H1 (cell line): ENCODE measurements around the gene SLC35B2. TPM values are rescaled to one million over a fixed set of nuclear protein-coding genes. Genes with fewer than 3 reads are reported as not detected.

Source experiments
- BACH1 ChIP-seq: IDR thresholded peaks from 2 replicates; pipeline ENCODE4 v1.6.1; 2012; ENCODE audit warnings: low read length, improper control_type of control experiment
- BRCA1 ChIP-seq: IDR thresholded peaks from 2 replicates; pipeline ENCODE4 v1.6.1; 2012; ENCODE audit warnings: low read depth, low read length, improper control_type of control experiment
- CHD7 ChIP-seq: fragments of 300-600 bp; sonication (generic); IDR thresholded peaks from 2 replicates; pipeline ENCODE4 v1.7.1; 2012; ENCODE audit warnings: low read length, moderate library complexity, mild to moderate bottlenecking, inconsistent platforms; ENCODE audit not compliant: insufficient replicate concordance
- E2F6 ChIP-seq: IDR thresholded peaks from 2 replicates; pipeline ENCODE4 v1.6.1; 2012; ENCODE audit warnings: inconsistent platforms
- MAX ChIP-seq: IDR thresholded peaks from 2 replicates; pipeline ENCODE4 v1.6.1; 2012; ENCODE audit warnings: inconsistent platforms
- RAD21 ChIP-seq, 2 experiments: IDR thresholded peaks in 1 of 2; conservative IDR thresholded peaks in 1 of 2; 2 replicates each; pipeline ENCODE4 v1.6.1; 2011; ENCODE audit warnings: low read depth in 2 of 2, low read length in 2 of 2, improper control_type of control experiment in 1 of 2, inconsistent platforms in 1 of 2, mild to moderate bottlenecking in 1 of 2, moderate library complexity in 1 of 2
- SIN3A ChIP-seq, 2 experiments: IDR thresholded peaks in 1 of 2; conservative IDR thresholded peaks in 1 of 2; 2 replicates each; pipeline ENCODE4 v1.6.1; 2011 to 2012; ENCODE audit warnings: low read length in 2 of 2, improper control_type of control experiment in 1 of 2, low read depth in 1 of 2, mild to moderate bottlenecking in 1 of 2
- polyA plus RNA-seq, 7 experiments: library from polyadenylated mRNA; depleted of rRNA in 3 of 7; stranded (reverse) in 5 of 7; unstranded in 2 of 7; fragments of >200 nt in 5 of 7; fragments of 200-250 nt in 2 of 7; gene quantifications; 1 replicate in 5 of 7; 2 replicates in 1 of 7; 4 replicates in 1 of 7; pipeline versions ENCODE4 v1.2.1 to v1.2.3, GENCODE V29; 2011 to 2013; ENCODE audit warnings: missing spikeins in 2 of 7, mixed read lengths in 2 of 7
- total RNA-seq: library from RNA; stranded (reverse); fragmentation: NEBNext Ultra II Directional; extraction: Animal tissue kit (Norgen Biotek cat#: 25700); gene quantifications from 2 replicates; pipeline ENCODE4 v1.2.1, GENCODE V29; 2021

SLC35B2 gene
- total and polyA plus RNA-seq, 2 of the 8 experiments (the other 6 are each of a cell fraction or from before 2014, with no cell fraction given): 29.5 to 65.0 TPM

GRCh38 chr6:44297063-44298038 is 40.0 kb upstream of the SLC35B2 start (continued):
- TF ChIP-seq CHD7 (no peak), SIN3A (conservative IDR thresholded peaks at IDR 0.05 in 1 of 2, IDR thresholded peaks at IDR 0.05 in 1 of 2; ENCODE audit: low read depth in 1 of 2, low read length in 2 of 2) (peak; percentile 32 to 86; a peak in 3 of 4 replicates), MAX (peak; percentile 85), BRCA1 (no peak), BACH1 (0 out of 2 replicates have a peak, but pooled peaks have one; percentile 16), RAD21 (IDR thresholded peaks at IDR 0.05 in 1 of 2, conservative IDR thresholded peaks at IDR 0.05 in 1 of 2; ENCODE audit: low read depth in 2 of 2, low read length in 2 of 2) (no peak), E2F6 (peak; percentile 63)
